Naive thymus-derived CD8-positive, alpha-beta T cell (primary cell): ENCODE data around the gene ACE. TPM values are rescaled to one million over a fixed set of nuclear protein-coding genes. Genes with fewer than 3 reads are reported as not detected.

Source experiments
- ATAC-seq, 2 donors: fragments of 150-1000 bp; cut with Tn5 transposase in 1 of 2; sonication (Bioruptor Pico), chemical (Tn5 transposase) in 1 of 2; 1 replicate in 1 of 2; 2 replicates in 1 of 2; pipeline ENCODE4 v1.10.0; 2021; ENCODE audit warnings: mild to moderate bottlenecking in 2 of 2, moderate library complexity in 2 of 2
- POLR2A ChIA-PET: fragments of 350-600 bp; sonication (Branson Sonifier 250); formaldehyde crosslinking; loops from one replicate; lab custom pipeline; 2021; ENCODE audit warnings: antibody characterized with exemption; lab: Charles Lee
- DNase-seq, 10 donors: peaks; one replicate each; pipeline versions ENCODE4 v3.0.0 to v3.0.0-alpha.2; 2020 to 2022
- H3K27ac Mint-ChIP-seq, 10 donors: one replicate each; pipeline ENCODE4 v1.8.0; 2020 to 2022; ENCODE audit warnings: mild to moderate bottlenecking in 10 of 10, mixed read lengths in 10 of 10, moderate library complexity in 4 of 10, inconsistent platforms in 1 of 10
- H3K27me3 Mint-ChIP-seq, 5 donors: one replicate each; pipeline ENCODE4 v1.8.0; 2021 to 2022; ENCODE audit warnings: mixed read lengths in 5 of 5
- H3K36me3 Mint-ChIP-seq, 3 donors: one replicate each; pipeline ENCODE4 v1.8.0; 2020 to 2022; ENCODE audit warnings: mixed read lengths in 3 of 3, mild to moderate bottlenecking in 2 of 3, inconsistent platforms in 1 of 3
- H3K4me1 Mint-ChIP-seq, 4 donors: one replicate each; pipeline ENCODE4 v1.8.0; 2021 to 2022; ENCODE audit warnings: mixed read lengths in 4 of 4
- H3K4me3 Mint-ChIP-seq, 10 donors: one replicate each; pipeline ENCODE4 v1.8.0; 2020 to 2022; ENCODE audit warnings: mild to moderate bottlenecking in 10 of 10, mixed read lengths in 10 of 10, moderate library complexity in 6 of 10, inconsistent platforms in 1 of 10
- H3K9me3 Mint-ChIP-seq, 9 donors: one replicate each; pipeline ENCODE4 v1.8.0; 2020 to 2022; ENCODE audit warnings: mixed read lengths in 9 of 9, mild to moderate bottlenecking in 3 of 9, inconsistent platforms in 1 of 9, moderate library complexity in 1 of 9
- polyA plus RNA-seq, 3 donors: library from polyadenylated mRNA; unstranded; fragments of 300-500 nt; fragmentation: Illumina TruSeq; gene quantifications; one replicate each; pipeline ENCODE4 v1.2.3, GENCODE V29; 2021
- total RNA-seq, 8 experiments: library from RNA in 2 of 8; stranded (reverse) in 2 of 8; gene quantifications; one replicate each; pipeline ENCODE4 v1.2.3 and lab custom pipeline; 2021 to 2026

ACE gene
- total and polyA plus RNA-seq, 5 experiments from 2014 or later: 0.15 to 1.9 (median 1.2) TPM; not detected in 2

GRCh38 chr17:63489291-63489690 lies 12.4 kb downstream of the ACE start:
- ATAC-seq: no peak
- no peaks in the 10 kb centered on the region for H3K4me1 Mint-ChIP-seq
- peaks cover 0 to 2% (median 0%) of the 10 kb centered on the region in 5 donors for H3K27me3 Mint-ChIP-seq
- H3K36me3 Mint-ChIP-seq: no peaks in the 10 kb centered on the region
- no peak for DNase-seq
- H3K9me3 Mint-ChIP-seq: no peaks in the 10 kb centered on the region
- POLR2A ChIA-PET: no interaction called here
- H3K27ac Mint-ChIP-seq: no peak overlapping the region
- no peak overlapping the region for H3K4me3 Mint-ChIP-seq

- Mint-ChIP-seq H3K27ac (no peak overlapping the region), H3K27me3 (peaks cover 0 to 2% (median 0%) of the 10 kb centered on the region in 5 donors), H3K4me3 (no peak overlapping the region), H3K36me3 (no peaks in the 10 kb centered on the region), H3K4me1 (no peaks in the 10 kb centered on the region), H3K9me3 (no peaks in the 10 kb centered on the region)
- ATAC-seq (no peak), DNase-seq (peak in 1 of 10 donors; percentile 58)
- POLR2A ChIA-PET: no interaction called here
Observed at GRCh38 chr17:63490329-63490728, 13.5 kb downstream of the ACE start.

- peaks cover 0 to 2% (median 0%) of the 10 kb centered on the region in 5 donors for H3K27me3 Mint-ChIP-seq
- ATAC-seq (no peak), DNase-seq (peak in 1 of 10 donors; percentile 62)
- H3K4me3 Mint-ChIP-seq: no peak overlapping the region
- no peaks in the 10 kb centered on the region for H3K9me3 Mint-ChIP-seq
- H3K36me3 Mint-ChIP-seq: no peaks in the 10 kb centered on the region
- POLR2A ChIA-PET: no interaction called here
- no peaks in the 10 kb centered on the region for H3K4me1 Mint-ChIP-seq
- no peak overlapping the region for H3K27ac Mint-ChIP-seq
Observed at GRCh38 chr17:63490858-63491400, 14.1 kb downstream of the ACE start.

DNA sequence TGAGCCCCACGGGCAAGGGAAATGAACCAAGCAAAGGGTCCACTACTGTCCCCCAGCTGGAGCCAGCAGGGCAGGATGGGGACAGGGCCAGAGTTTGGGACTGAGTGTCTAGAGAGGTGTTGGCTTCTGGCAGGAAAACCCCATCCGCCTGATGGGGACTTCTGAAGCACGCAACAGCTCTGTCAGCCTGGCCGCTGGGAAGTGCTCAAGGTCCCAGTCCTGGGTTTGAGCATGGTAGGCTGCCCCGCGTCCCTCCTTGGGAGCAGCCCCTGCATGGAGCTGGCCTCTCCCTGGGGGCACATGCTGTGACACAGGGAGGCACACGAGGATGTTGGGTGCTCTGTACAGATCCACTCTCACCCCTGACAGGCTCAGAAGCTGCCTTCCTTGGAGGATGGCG lies 14.6 kb downstream of the ACE start:
- no peak for ATAC-seq
- Mint-ChIP-seq H3K4me3 (no peak overlapping the region), H3K36me3 (no peaks in the 10 kb centered on the region), H3K27ac (no peak overlapping the region), H3K9me3 (no peaks in the 10 kb centered on the region), H3K4me1 (no peaks in the 10 kb centered on the region), H3K27me3 (peaks cover 0 to 2% (median 0%) of the 10 kb centered on the region in 5 donors)
- peak in 1 of 10 donors; percentile 31 for DNase-seq
- POLR2A ChIA-PET: no interaction called here

DNA sequence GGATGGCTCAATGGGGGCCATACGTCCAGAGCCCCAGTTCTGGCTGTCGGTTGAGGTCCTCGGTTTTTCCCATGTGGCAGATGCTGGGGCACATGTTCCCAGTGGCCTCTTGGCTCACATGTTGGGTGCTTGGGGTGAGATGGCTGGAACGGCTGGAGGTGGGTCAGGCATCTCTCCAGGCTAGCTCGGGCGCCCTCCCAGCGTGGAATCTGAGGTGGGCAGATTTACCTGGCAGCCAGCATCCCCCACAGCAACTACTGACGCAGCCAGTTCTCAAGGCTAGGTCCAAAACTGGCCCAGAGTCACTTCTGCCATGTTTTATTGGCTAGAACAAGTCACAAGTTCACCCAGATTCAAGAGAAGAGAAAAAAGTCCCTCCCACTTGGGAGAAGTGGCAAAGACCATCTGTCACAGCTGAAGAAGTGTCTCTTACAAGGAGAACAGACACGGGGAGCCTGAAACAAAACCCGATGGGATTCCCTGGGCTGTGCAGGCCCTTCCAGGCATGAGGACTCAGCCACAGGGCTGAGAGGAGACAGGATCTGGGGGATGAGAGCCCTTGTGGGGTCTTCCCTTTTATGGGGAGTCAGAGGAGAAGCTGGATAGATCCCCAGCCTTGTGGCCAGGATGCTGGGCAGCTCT lies 15.2 kb downstream of the ACE start:
- H3K9me3 Mint-ChIP-seq: no peaks in the 10 kb centered on the region
- peaks cover 0 to 2% (median 0%) of the 10 kb centered on the region in 5 donors for H3K27me3 Mint-ChIP-seq
- POLR2A ChIA-PET: no interaction called here
- ATAC-seq (no peak), DNase-seq (peak in 1 of 10 donors; percentile 40)
- no peak overlapping the region for H3K4me3 Mint-ChIP-seq
- peak overlapping the region in 1 of 10 donors; percentile 24 for H3K27ac Mint-ChIP-seq
- no peaks in the 10 kb centered on the region for H3K36me3 Mint-ChIP-seq
- no peaks in the 10 kb centered on the region for H3K4me1 Mint-ChIP-seq

- Mint-ChIP-seq H3K27ac (no peak overlapping the region), H3K4me1 (no peaks in the 10 kb centered on the region), H3K27me3 (peaks cover 0 to 2% (median 0%) of the 10 kb centered on the region in 5 donors), H3K4me3 (no peak overlapping the region), H3K36me3 (no peaks in the 10 kb centered on the region), H3K9me3 (no peaks in the 10 kb centered on the region)
- ATAC-seq (no peak), DNase-seq (no peak)
- POLR2A ChIA-PET: no interaction called here
Observed at GRCh38 chr17:63492940-63493339, 16.1 kb downstream of the ACE start.

GRCh38 chr17:63493411-63493810 lies 16.6 kb downstream of the ACE start:
- Mint-ChIP-seq H3K27me3 (peaks cover 0 to 2% (median 0%) of the 10 kb centered on the region in 5 donors), H3K27ac (no peak overlapping the region), H3K4me3 (no peak overlapping the region), H3K36me3 (no peaks in the 10 kb centered on the region), H3K4me1 (no peaks in the 10 kb centered on the region), H3K9me3 (no peaks in the 10 kb centered on the region)
- ATAC-seq (no peak), DNase-seq (peak in 1 of 10 donors; percentile 52)
- POLR2A ChIA-PET: no interaction called here

DNA sequence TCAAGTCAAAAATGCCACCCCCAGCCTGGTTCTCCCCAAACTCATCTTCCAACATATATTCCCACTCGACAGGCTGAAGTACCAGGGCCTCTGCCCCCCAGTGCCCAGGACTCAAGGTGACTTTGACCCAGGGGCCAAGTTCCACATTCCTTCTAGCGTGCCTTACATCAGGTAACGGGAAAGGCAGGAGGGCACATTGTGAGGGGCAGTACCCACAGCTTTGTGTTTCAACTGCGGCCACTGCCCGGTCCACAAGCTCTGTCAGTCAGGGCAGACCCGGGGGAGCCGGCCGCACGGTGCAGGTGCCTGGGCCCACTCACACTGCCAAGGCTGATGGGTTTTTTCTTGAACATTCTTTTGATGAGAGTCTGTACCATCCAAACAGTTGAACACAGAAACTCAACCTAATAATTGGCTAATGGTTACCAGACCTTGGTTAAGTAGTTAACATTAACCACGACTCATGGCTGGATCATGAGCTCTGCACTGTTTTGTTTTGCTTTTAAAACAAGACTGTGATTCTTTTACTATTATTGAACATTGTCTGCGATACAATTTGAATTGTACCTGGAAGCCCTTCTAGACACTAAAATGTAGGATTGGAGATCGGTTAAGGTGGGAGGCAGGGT lies 17.6 kb downstream of the ACE start:
- Mint-ChIP-seq H3K4me1 (no peaks in the 10 kb centered on the region), H3K27ac (no peak overlapping the region), H3K4me3 (no peak overlapping the region), H3K9me3 (no peaks in the 10 kb centered on the region), H3K27me3 (no peaks in the 10 kb centered on the region), H3K36me3 (no peaks in the 10 kb centered on the region)
- DNase-seq (peak in 1 of 10 donors; percentile 28), ATAC-seq (no peak)
- POLR2A ChIA-PET: no interaction called here

DNA sequence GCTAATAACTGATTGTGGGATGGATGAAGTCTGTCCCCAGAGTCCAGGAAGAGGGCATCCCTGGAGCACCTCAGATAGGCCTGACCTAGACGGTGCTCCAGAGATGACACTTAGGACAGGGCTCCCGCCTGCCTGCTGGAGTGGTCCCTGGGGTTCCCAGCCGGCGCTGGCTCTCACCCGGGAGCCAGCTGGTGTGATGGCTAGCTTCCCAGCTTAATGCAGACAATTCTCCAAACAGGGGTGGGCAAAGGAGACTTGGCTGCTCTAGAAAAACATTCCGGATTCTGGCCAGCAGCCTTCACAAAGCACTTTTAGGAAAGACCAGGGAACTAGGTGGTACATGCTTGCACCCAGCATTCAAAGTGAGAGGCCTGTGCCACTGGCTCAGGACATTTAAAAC lies 18.6 kb downstream of the ACE start:
- no peaks in the 10 kb centered on the region for H3K4me1 Mint-ChIP-seq
- H3K27ac Mint-ChIP-seq: no peak overlapping the region
- DNase-seq (no peak), ATAC-seq (no peak)
- H3K27me3 Mint-ChIP-seq: peaks cover 0 to 2% (median 2%) of the 10 kb centered on the region in 5 donors
- POLR2A ChIA-PET: no interaction called here
- no peaks in the 10 kb centered on the region for H3K36me3 Mint-ChIP-seq
- no peak overlapping the region for H3K4me3 Mint-ChIP-seq
- no peaks in the 10 kb centered on the region for H3K9me3 Mint-ChIP-seq

GRCh38 chr17:63496177-63496576 lies 19.3 kb downstream of the ACE start:
- DNase-seq (no peak), ATAC-seq (no peak)
- Mint-ChIP-seq H3K4me3 (no peak overlapping the region), H3K36me3 (no peaks in the 10 kb centered on the region), H3K27me3 (peaks cover 0 to 8% (median 5%) of the 10 kb centered on the region in 5 donors), H3K4me1 (no peaks in the 10 kb centered on the region), H3K9me3 (no peaks in the 10 kb centered on the region), H3K27ac (peak overlapping the region in 1 of 10 donors; percentile 67)
- POLR2A ChIA-PET: no interaction called here

DNA sequence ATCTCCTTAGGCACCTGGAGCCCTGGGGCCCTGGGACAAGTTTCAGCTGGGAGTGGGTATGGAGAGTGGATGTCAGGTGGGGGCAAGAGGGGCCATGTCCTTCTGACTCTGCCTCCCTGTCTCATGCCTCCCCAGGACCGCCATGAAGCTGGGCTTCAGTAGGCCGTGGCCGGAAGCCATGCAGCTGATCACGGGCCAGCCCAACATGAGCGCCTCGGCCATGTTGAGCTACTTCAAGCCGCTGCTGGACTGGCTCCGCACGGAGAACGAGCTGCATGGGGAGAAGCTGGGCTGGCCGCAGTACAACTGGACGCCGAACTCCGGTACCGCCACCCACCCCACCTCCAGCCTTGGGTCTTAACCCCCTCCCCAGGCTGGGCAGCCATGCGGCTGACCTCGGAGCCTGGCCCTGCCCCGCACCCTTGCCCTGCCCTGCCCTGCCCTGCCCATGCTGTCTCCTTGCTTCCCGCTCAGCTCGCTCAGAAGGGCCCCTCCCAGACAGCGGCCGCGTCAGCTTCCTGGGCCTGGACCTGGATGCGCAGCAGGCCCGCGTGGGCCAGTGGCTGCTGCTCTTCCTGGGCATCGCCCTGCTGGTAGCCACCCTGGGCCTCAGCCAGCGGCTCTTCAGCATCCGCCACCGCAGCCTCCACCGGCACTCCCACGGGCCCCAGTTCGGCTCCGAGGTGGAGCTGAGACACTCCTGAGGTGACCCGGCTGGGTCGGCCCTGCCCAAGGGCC lies 20.0 kb downstream of the ACE start:
- H3K4me3 Mint-ChIP-seq: no peak overlapping the region
- H3K27me3 Mint-ChIP-seq: peaks cover 0 to 15% (median 9%) of the 10 kb centered on the region in 5 donors
- DNase-seq (no peak), ATAC-seq (no peak)
- H3K9me3 Mint-ChIP-seq: no peaks in the 10 kb centered on the region
- no peaks in the 10 kb centered on the region for H3K36me3 Mint-ChIP-seq
- H3K4me1 Mint-ChIP-seq: no peaks in the 10 kb centered on the region
- POLR2A ChIA-PET: no interaction called here
- H3K27ac Mint-ChIP-seq: no peak overlapping the region

GRCh38 chr17:63497708-63498483 lies 21.0 kb downstream of the ACE start:
- no peak for ATAC-seq
- Mint-ChIP-seq H3K9me3 (no peaks in the 10 kb centered on the region), H3K27me3 (peaks cover 0 to 18% (median 12%) of the 10 kb centered on the region in 5 donors), H3K4me1 (no peaks in the 10 kb centered on the region), H3K27ac (no peak overlapping the region), H3K4me3 (no peak overlapping the region), H3K36me3 (no peaks in the 10 kb centered on the region)
- POLR2A ChIA-PET: no interaction called here
- DNase-seq: no peak
